Kidney epithelial cell (primary cell): ENCODE measurements around the gene SEMA5B. TPM values are rescaled to one million over a fixed set of nuclear protein-coding genes. Genes with fewer than 3 reads are reported as not detected.

Source experiments
- DNase-seq: peaks from one replicate; pipeline ENCODE4 v3.0.0-alpha.2; 2010; ENCODE audit warnings: low read depth
- H3K27me3 ChIP-seq: 2 replicates; pipeline ENCODE4 v1.6.0; 2011; ENCODE audit warnings: low read length; ENCODE audit not compliant: control insufficient read depth, insufficient read depth
- H3K36me3 ChIP-seq: 2 replicates; pipeline ENCODE4 v1.5.1; 2011; ENCODE audit warnings: low read length; ENCODE audit not compliant: control insufficient read depth, insufficient read depth
- H3K4me3 ChIP-seq: 2 replicates; pipeline ENCODE4 v1.5.1; 2011; ENCODE audit warnings: low read depth, mild to moderate bottlenecking, control low read depth, low read length
- total RNA-seq: library from RNA; depleted of rRNA; stranded (reverse); fragments of >200 nt; gene quantifications from 2 replicates; pipeline ENCODE4 v1.2.3, GENCODE V29; 2015
- TF ChIP-seq, protein P1 (sequence below): IDR thresholded peaks from 2 replicates; pipeline ENCODE4 v1.5.1; 2011; ENCODE audit warnings: mild to moderate bottlenecking, moderate library complexity, low read length, control low read depth, inconsistent platforms; ENCODE audit not compliant: insufficient read depth, poor library complexity, severe bottlenecking

The SEMA5B gene
- total RNA-seq, 1 donor from 2014 or later = not detected

DNA sequence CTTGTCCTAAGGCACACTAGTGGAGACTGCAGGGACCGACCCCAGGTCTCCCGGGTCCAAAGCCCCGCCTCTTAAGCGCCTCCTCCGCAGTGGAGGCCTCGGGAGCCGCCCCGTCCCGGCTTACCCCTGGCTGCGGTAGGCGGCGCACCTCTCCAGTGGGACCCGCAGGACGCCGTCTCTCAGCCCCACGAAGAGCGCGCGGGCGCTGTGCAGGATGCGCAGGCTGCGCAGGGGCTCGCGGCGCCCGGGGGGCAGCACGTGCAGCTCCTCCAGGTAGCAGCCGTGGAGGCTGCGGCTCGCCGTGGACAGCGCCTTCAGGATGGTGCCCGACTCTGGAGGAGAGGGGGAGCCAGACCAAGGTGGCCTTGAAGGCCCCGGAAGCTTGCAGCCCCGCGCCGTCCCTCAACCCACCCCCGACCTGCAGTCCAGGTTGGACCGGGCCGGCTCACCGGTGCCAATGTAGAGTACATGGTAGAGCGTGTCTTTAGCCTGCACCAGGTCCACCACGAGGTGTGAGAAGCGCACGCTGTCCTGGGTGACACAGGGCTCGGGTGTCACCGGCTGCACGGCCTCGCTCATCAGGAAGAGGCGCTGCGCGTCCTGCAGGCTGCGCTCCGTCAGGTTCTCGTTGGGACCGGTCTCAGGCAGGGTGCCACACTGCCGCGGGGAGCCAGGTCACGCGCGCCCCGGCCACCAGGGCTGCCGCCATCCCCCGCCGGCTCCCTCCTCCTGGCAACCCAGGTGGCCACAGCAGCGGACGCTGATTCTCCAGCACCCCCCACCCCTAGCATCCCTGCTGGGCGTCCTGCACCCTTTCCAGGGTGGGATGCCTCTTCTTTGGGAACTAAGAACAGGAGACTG is 105.5 kb downstream of the SEMA5B start:
- no peaks in the 10 kb centered on the region for H3K36me3 ChIP-seq
- peaks cover 37% of the 10 kb centered on the region for H3K27me3 ChIP-seq
- TF ChIP-seq, protein P1, sequence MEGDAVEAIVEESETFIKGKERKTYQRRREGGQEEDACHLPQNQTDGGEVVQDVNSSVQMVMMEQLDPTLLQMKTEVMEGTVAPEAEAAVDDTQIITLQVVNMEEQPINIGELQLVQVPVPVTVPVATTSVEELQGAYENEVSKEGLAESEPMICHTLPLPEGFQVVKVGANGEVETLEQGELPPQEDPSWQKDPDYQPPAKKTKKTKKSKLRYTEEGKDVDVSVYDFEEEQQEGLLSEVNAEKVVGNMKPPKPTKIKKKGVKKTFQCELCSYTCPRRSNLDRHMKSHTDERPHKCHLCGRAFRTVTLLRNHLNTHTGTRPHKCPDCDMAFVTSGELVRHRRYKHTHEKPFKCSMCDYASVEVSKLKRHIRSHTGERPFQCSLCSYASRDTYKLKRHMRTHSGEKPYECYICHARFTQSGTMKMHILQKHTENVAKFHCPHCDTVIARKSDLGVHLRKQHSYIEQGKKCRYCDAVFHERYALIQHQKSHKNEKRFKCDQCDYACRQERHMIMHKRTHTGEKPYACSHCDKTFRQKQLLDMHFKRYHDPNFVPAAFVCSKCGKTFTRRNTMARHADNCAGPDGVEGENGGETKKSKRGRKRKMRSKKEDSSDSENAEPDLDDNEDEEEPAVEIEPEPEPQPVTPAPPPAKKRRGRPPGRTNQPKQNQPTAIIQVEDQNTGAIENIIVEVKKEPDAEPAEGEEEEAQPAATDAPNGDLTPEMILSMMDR = peak; percentile 5
- DNase-seq = no peak
- H3K4me3 ChIP-seq = no peak overlapping the region

DNA sequence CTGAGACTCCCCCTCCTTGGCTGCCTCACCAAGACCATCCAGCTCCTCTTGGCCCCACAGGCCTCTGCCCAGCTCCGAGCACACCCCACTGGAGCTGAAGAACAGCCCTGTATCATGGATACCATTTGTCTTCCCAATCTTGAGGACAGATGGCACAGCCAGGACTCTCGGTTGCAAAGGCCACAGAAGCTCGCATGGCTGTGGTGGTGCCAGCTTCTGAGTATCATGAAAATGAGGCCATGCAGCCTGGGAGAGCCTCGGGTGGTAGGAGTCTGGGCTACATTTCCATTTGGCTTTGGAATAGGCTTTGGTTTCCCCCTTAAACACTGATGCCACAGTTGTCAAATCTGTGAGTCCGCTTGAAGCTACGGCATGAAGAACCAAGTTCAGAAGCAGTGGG is 106.6 kb downstream of the SEMA5B start:
- H3K4me3 ChIP-seq = no peak overlapping the region
- no peak for DNase-seq
- no peaks in the 10 kb centered on the region for H3K36me3 ChIP-seq
- peaks cover 37% of the 10 kb centered on the region for H3K27me3 ChIP-seq
- TF ChIP-seq, protein P1 = no peak

GRCh38 chr3:122919291-122919610 is 108.3 kb downstream of the SEMA5B start:
- DNase-seq = no peak
- Histone ChIP-seq H3K27me3 (peaks cover 37% of the 10 kb centered on the region), H3K4me3 (no peak overlapping the region)

GRCh38 chr3:122918576-122919290 is 108.8 kb downstream of the SEMA5B start:
- DNase-seq = peak; percentile 7
- TF ChIP-seq, protein P1 = no peak
- no peak overlapping the region for H3K4me3 ChIP-seq
- H3K36me3 ChIP-seq = no peaks in the 10 kb centered on the region
- H3K27me3 ChIP-seq = peaks cover 40% of the 10 kb centered on the region

More at GRCh38 chr3:122919291-122919610, 108.3 kb downstream of the SEMA5B start:
- TF ChIP-seq, protein P1 = no peak
- H3K36me3 ChIP-seq = no peaks in the 10 kb centered on the region

DNA sequence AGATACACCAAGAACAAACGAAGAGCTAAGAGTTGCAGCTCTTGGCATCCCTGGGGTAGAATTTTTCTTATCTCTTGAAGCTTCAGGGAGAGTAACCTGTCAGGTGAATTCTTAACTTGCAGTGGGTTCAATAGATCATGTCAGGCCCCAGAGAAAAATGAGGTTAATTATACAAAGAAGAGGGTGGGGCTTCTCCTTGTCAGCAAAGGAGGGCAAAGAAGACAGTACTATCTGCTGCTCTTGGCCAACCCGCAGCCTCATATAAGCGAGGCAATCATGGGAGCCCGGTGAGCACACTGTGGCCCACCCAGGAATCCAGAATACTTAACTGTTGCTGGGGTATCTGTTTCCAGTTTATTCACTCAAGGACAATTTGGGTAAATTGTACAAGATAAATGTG is 110.2 kb downstream of the SEMA5B start:
- DNase-seq = no peak
- TF ChIP-seq, protein P1 = no peak

DNA sequence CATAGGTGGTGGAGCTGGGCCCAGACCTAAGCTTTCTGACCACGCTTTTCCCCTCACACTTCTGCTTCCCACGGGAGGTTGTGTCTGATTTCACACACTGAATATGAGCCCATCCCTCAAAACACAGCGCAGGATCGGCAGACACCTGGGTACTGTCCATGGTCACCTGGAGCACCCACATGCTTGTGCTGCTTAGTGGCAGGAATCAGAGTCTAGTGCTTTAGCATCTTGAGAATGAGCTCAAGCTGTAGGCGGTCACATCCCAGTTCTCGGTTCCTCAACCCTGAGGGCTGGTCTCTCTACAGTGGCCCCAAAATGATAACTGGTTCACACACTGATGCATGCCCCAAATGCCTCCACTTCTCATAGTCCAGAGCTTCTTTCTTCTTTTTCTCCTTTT is 111.0 kb downstream of the SEMA5B start:
- no peak overlapping the region for H3K4me3 ChIP-seq
- DNase-seq = no peak
- H3K27me3 ChIP-seq = peaks cover 38% of the 10 kb centered on the region
- no peaks in the 10 kb centered on the region for H3K36me3 ChIP-seq
- TF ChIP-seq, protein P1 = no peak

More for the DNA sequence above, 110.2 kb downstream of the SEMA5B start:
- no peaks in the 10 kb centered on the region for H3K36me3 ChIP-seq
- H3K4me3 ChIP-seq = no peak overlapping the region
- H3K27me3 ChIP-seq = peaks cover 41% of the 10 kb centered on the region
